GM23338 (cell line): ENCODE results near the gene NKD1. TPM values are rescaled to one million over a fixed set of nuclear protein-coding genes. Genes with fewer than 3 reads are reported as not detected.

Experiments used
- ATAC-seq: fragments of 200-7000 bp; cut with Tn5 transposase; 3 replicates; pipeline ENCODE4 v1.9.1; 2020
- DNase-seq: peaks from one replicate; pipeline ENCODE4 v3.0.0-alpha.2; 2015; ENCODE audit warnings: low spot score
- H2AFZ ChIP-seq: fragments of 200-600 bp; sonication (generic); 2 replicates; pipeline ENCODE4 v1.8.0; 2016; ENCODE audit warnings: antibody characterized with exemption, mild to moderate bottlenecking, moderate library complexity
- H3F3A ChIP-seq: fragments of 200-600 bp; sonication (generic); replicated peaks from 2 replicates; pipeline ENCODE4 v1.8.0; 2017; ENCODE audit warnings: antibody characterized with exemption, mixed run types, low read depth
- H3K27ac ChIP-seq: fragments of 200-600 bp; sonication (generic); 2 replicates; pipeline ENCODE4 v1.6.1; 2016; ENCODE audit warnings: low read depth
- H3K27me3 ChIP-seq: fragments of 200-600 bp; sonication (generic); 2 replicates; pipeline ENCODE4 v1.8.0; 2016; ENCODE audit warnings: mild to moderate bottlenecking, mixed run types, moderate library complexity; ENCODE audit not compliant: insufficient read depth
- H3K36me3 ChIP-seq: fragments of 200-600 bp; sonication (generic); 2 replicates; pipeline ENCODE4 v1.8.0; 2016; ENCODE audit warnings: mild to moderate bottlenecking; ENCODE audit not compliant: insufficient read depth
- H3K4me1 ChIP-seq: fragments of 200-600 bp; sonication (generic); 2 replicates; pipeline ENCODE4 v1.8.0; 2016; ENCODE audit warnings: mild to moderate bottlenecking, moderate library complexity; ENCODE audit not compliant: insufficient read depth
- H3K4me2 ChIP-seq: fragments of 200-600 bp; sonication (generic); 2 replicates; pipeline ENCODE4 v1.7.1; 2017; ENCODE audit warnings: mixed run types
- H3K4me3 ChIP-seq: fragments of 200-600 bp; sonication (generic); 2 replicates; pipeline ENCODE4 v1.6.1; 2016; ENCODE audit warnings: mixed run types
- H3K79me2 ChIP-seq: fragments of 200-600 bp; sonication (generic); replicated peaks from 2 replicates; pipeline ENCODE4 v1.8.0; 2017; ENCODE audit warnings: mild to moderate bottlenecking; ENCODE audit not compliant: insufficient read depth
- H3K9me2 ChIP-seq: fragments of 200-600 bp; sonication (generic); 2 replicates; pipeline ENCODE4 v1.8.0; 2017; ENCODE audit not compliant: insufficient read depth
- H4K20me1 ChIP-seq: fragments of 200-600 bp; sonication (generic); replicated peaks from 2 replicates; pipeline ENCODE4 v1.8.0; 2017; ENCODE audit warnings: mild to moderate bottlenecking; ENCODE audit not compliant: insufficient read depth
- H3K27ac Mint-ChIP-seq: 2 replicates; pipeline ENCODE4 v1.8.0; 2020; ENCODE audit warnings: inconsistent platforms, mild to moderate bottlenecking, moderate library complexity, mixed read lengths
- H3K27me3 Mint-ChIP-seq: 3 replicates; pipeline ENCODE4 v1.8.0; 2022; ENCODE audit warnings: low read depth, mild to moderate bottlenecking, moderate library complexity, mixed read lengths, inconsistent platforms; ENCODE audit not compliant: insufficient read depth, poor library complexity
- H3K36me3 Mint-ChIP-seq: 3 replicates; pipeline ENCODE4 v1.8.0; 2021; ENCODE audit warnings: low read depth, mild to moderate bottlenecking, inconsistent platforms, moderate library complexity, mixed read lengths
- H3K4me1 Mint-ChIP-seq: 3 replicates; pipeline ENCODE4 v1.8.0; 2020; ENCODE audit warnings: mild to moderate bottlenecking, inconsistent platforms, mixed read lengths
- H3K4me3 Mint-ChIP-seq: 3 replicates; pipeline ENCODE4 v1.8.0; 2021; ENCODE audit warnings: moderate library complexity, mild to moderate bottlenecking, inconsistent platforms, mixed read lengths
- H3K9me3 Mint-ChIP-seq: 3 replicates; pipeline ENCODE4 v1.8.0; 2020; ENCODE audit warnings: moderate library complexity, mild to moderate bottlenecking, inconsistent platforms, mixed read lengths
- CREB1 ChIP-seq: fragments of 250-450 bp; sonication (Bioruptor Pico); IDR thresholded peaks from 2 replicates; pipeline ENCODE4 v1.5.0; 2020; ENCODE audit warnings: low read depth, mild to moderate bottlenecking, moderate library complexity
- EZH2phosphoT487 ChIP-seq: fragments of 200-600 bp; sonication (generic); IDR thresholded peaks from one replicate; pipeline ENCODE4 v1.8.1; 2018; ENCODE audit warnings: antibody characterized with exemption; ENCODE audit not compliant: unreplicated experiment
- JUNB ChIP-seq: IDR thresholded peaks from one replicate; pipeline ENCODE4 v1.6.1; 2016; ENCODE audit warnings: antibody characterized with exemption; ENCODE audit not compliant: unreplicated experiment
- REST ChIP-seq: IDR thresholded peaks from one replicate; pipeline ENCODE4 v1.6.1; 2018; ENCODE audit warnings: antibody characterized with exemption; ENCODE audit not compliant: unreplicated experiment
- STAT1 ChIP-seq: IDR thresholded peaks from one replicate; pipeline ENCODE4 v1.6.1; 2016; ENCODE audit warnings: antibody characterized with exemption; ENCODE audit not compliant: unreplicated experiment
- ZNF114 ChIP-seq: fragments of 250-450 bp; sonication (Bioruptor Pico); IDR thresholded peaks from 2 replicates; pipeline ENCODE4 v1.5.0; 2020; ENCODE audit warnings: mild to moderate bottlenecking, moderate library complexity
- ZNF331 ChIP-seq: fragments of 250-450 bp; sonication (Bioruptor Pico); IDR thresholded peaks from 2 replicates; pipeline ENCODE4 v1.5.0; 2020; ENCODE audit warnings: low read depth, mild to moderate bottlenecking, moderate library complexity
- ZNF462 ChIP-seq: fragments of 250-450 bp; sonication (Bioruptor Pico); IDR thresholded peaks from 2 replicates; pipeline ENCODE4 v1.5.0; 2020; ENCODE audit warnings: mild to moderate bottlenecking, moderate library complexity
- polyA plus RNA-seq: library from polyadenylated mRNA; unstranded; fragments of >200 nt; fragmentation: Nextera tagmentation; extraction: Ambion mirVana; gene quantifications from 2 replicates; pipeline ENCODE4 v1.2.1, GENCODE V29; 2016
- total RNA-seq: library from RNA; depleted of rRNA; stranded (reverse); fragments of >200 nt; shearing (Covaris generic); gene quantifications from 2 replicates; pipeline ENCODE4 v1.2.3, GENCODE V29; 2014

The NKD1 gene
- total and polyA plus RNA-seq, 2 experiments from 2014 or later, result 2.1 to 2.3 TPM

- Mint-ChIP-seq H3K9me3 (0 out of 3 replicates have a peak, but pooled peaks cover 3% of the 10 kb centered on the region), H3K27ac (no peak overlapping the region), H3K27me3 (peaks cover 10% of the 10 kb centered on the region), H3K4me1 (peaks cover 22% of the 10 kb centered on the region; the same call in 2 of the 3 replicates), H3K36me3 (no peaks in the 10 kb centered on the region), H3K4me3 (no peak overlapping the region)
- H3K9me2 ChIP-seq, result no peaks in the 10 kb centered on the region
- no peak overlapping the region for H3K27ac ChIP-seq
- ATAC-seq (no peak), DNase-seq (peak; percentile 28)
- H3K4me2 ChIP-seq, result 0 out of 2 replicates have a peak overlapping the region, but pooled peaks have one; percentile 53
- TF ChIP-seq ZNF462 (CRISPR knock-in tag) (no peak), EZH2phosphoT487 (no peak), STAT1 (no peak), ZNF331 (CRISPR knock-in tag) (no peak), ZNF114 (CRISPR knock-in tag) (no peak), JUNB (no peak), REST (no peak), CREB1 (CRISPR knock-in tag) (no peak)
- H3K27me3 ChIP-seq, result no peaks in the 10 kb centered on the region
- no peak overlapping the region for H2AFZ ChIP-seq
- H4K20me1 ChIP-seq, result no peaks in the 10 kb centered on the region
- H3K4me1 ChIP-seq, result 0 out of 2 replicates have a peak, but pooled peaks cover 3% of the 10 kb centered on the region
- no peak overlapping the region for H3K4me3 ChIP-seq
- no peaks in the 10 kb centered on the region for H3K36me3 ChIP-seq
- no peaks in the 10 kb centered on the region for H3F3A ChIP-seq
- H3K79me2 ChIP-seq, result no peaks in the 10 kb centered on the region
These were observed 43.9 kb downstream of the NKD1 start for GRCh38 chr16:50591800-50592771.
